GM10266 (cell line): ENCODE measurements around the gene CSNK1G1.

Experiments
- DNase-seq: peaks from one replicate; pipeline ENCODE4 v3.0.0; 2012; ENCODE audit errors: extremely low spot score
- TF ChIP-seq, protein P1 (sequence below): IDR thresholded peaks from 2 replicates; pipeline ENCODE4 v1.5.1; 2012; ENCODE audit warnings: mild to moderate bottlenecking, low read depth; ENCODE audit not compliant: control insufficient read depth, insufficient read depth; ENCODE audit errors: missing control alignments

Gene CSNK1G1

DNA sequence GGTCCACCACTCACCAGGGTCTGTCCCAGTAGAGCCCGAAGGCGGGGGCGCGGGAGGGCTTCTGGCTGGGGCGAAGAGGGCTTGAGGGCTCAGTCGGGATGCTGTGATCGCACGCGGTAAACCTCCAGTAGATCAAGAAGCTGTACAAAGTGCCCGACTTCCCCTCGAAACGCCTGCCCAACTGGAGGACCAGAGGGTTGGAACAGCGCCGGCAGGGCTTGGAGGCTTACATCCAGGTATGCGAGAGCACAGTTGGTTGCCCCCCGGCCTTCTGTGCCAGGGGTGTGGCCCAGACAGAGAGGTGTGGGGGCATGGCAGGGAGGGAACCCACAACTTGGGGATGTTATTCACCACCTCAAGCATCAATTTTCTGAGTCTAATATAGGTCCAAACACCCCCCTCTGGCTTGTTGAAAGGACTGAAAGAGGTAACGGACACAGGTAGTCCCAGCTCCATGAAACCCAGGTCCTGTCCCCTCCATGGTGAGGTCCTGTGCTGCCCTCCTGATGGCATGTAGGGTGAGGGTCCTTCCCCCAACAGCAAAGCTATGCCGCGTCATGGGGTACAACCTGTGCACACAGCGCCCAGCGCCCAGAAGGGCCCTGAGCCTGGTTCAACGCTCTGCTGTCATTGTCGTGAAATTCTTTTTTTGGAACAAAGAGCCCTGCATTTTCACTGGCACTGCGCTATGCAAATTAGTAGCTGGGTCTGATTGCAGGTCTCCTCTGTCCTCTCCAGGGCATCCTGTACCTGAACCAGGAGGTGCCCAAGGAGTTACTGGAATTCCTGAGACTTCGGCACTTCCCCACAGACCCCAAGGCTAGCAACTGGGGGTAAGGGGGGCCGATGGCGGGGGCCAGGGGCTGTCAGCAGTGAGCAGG, 203.2 kb downstream of the CSNK1G1 start:
- DNase-seq, result peak; percentile 55
- TF ChIP-seq, protein P1, sequence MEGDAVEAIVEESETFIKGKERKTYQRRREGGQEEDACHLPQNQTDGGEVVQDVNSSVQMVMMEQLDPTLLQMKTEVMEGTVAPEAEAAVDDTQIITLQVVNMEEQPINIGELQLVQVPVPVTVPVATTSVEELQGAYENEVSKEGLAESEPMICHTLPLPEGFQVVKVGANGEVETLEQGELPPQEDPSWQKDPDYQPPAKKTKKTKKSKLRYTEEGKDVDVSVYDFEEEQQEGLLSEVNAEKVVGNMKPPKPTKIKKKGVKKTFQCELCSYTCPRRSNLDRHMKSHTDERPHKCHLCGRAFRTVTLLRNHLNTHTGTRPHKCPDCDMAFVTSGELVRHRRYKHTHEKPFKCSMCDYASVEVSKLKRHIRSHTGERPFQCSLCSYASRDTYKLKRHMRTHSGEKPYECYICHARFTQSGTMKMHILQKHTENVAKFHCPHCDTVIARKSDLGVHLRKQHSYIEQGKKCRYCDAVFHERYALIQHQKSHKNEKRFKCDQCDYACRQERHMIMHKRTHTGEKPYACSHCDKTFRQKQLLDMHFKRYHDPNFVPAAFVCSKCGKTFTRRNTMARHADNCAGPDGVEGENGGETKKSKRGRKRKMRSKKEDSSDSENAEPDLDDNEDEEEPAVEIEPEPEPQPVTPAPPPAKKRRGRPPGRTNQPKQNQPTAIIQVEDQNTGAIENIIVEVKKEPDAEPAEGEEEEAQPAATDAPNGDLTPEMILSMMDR, result no peak

DNA sequence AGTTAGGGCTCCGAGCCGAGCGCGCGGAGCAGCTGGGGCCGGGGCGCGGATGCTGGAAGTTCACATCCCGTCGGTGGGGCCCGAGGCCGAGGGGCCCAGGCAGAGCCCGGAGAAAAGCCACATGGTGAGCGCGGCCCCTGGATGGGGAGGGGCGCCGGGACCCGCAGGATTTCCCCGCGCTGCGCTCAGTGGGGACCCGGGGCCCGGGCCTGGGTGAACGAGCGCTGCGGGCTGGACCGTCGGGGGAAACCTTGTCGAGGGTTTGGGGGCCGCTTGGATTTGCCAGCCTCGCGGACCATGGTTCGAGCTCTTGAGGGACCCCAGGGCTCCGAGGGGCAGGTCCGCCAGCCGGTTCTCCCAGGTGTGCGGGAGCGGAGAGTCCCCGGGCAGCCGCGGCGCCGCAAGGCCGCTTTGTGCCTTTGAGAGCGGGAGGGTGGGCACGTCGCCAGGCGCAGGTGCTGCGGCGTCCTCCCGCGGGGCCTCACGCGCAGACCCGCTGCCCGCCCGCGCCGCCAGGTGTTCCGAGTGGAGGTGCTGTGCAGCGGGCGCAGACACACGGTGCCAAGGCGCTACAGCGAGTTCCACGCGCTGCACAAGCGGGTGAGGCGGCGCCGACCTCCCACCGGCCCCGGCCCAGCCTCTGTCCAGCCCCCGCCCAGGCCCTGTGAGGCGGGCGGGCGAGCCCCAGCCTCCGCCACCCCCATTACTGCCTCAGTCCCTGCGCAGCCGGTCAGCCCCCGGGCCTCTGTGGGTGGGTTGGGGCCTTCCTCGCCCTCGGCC, 204.1 kb downstream of the CSNK1G1 start, which contains the start of gene SNX22:
SNX22 (plus strand) TSS at position 5 of the 780 bp plus-strand sequence; CDS start at position 50, 45 bp downstream.
- TF ChIP-seq, protein P1, result no peak
- peak; percentile 60 for DNase-seq

DNA sequence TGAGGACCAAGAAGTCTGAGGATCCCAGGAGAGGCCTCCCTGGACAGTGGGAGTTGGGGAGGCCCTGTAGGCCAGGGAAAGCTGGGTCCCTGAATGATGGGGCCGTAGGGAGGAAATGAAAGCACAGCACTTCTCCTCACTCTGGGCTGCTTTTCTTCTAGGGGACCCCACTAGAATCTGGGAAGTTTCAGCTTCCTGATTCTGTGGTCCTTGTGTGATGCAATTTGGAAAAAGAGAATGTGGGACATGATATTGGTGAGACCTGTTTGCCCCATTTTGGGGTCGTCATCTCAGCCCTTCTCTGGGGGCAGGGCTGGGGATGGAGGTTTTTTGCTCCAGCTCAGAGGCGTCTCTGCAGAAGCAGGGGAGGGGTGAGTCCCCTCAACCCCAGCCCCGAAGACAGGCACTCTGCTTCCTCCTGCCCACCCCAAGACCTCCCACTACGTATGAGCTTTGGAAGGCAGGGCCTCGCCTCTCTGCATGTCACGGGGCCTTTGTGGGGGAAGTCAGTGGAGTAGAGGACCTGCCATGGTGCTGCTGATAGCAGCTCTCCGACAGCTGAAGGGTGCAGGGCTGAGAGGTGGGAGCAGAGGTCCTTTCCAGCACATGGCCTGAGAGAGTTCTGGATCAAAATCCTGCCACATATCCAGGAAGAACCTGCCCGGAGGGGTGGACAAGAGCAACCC, 205.9 kb downstream of the CSNK1G1 start:
- TF ChIP-seq, protein P1, result no peak
- peak; percentile 33 for DNase-seq

DNA sequence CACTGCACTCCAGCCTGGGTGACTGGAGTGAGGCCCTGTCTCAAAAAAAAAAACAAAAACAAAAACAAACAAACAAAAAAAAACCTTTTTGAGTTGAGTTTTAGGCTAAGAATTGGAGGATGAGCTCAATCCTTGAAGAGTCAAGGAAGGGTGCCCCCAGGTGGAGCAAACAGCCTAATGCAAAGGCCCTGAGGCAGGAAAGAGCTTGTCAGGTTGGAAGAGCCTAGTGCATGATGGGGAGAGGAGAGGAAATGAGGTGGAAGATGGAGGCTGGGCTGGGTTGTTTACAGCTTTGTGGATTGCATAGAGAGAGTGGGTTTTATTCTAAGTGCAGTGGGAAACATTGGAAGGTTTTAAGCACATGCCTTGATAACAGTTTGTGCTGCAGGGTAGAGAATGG, 206.5 kb downstream of the CSNK1G1 start:
- TF ChIP-seq, protein P1, result peak; percentile 43

DNA sequence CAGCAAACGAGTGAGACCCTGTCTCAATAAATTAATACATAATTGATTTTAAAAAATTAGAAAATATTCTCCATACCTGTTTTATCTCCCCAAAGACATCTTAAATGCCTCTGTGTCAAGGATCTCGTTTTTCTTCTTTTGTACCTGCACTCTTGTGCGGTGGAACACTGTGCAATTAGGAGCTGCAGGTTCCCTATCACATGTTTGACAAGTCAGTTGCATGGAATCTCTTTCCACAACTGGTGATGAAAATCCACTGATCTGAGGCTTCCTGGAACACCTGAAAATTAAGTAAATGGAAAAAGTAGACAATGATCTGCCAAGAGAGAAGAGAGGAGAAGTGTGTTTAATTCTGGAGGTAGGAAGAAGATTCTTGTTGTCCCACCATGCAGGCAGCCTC, 207.4 kb downstream of the CSNK1G1 start:
- TF ChIP-seq, protein P1, result no peak
- DNase-seq, result no peak

More for the DNA sequence above, 206.5 kb downstream of the CSNK1G1 start:
- peak; percentile 39 for DNase-seq

DNA sequence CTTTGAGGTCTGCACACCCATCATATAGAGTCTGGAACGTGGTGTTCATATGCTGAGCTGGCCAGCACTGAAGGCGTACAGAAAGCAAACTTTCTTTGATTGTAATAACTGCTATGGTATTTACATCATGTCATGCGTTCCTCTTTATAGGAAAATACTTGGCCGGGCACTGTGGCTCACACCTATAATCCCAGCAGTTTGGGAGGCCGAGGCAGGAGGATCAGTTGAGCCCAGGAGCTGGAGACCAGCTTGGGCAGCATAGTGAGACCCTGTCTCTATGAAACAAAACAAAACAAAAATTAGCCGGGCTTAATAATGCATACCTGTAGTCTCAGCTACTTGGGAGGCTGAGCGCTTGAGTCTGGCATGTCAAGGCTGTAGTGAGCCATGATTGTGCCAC, 207.8 kb downstream of the CSNK1G1 start:
- TF ChIP-seq, protein P1, result no peak
- DNase-seq, result no peak
